Measurements from ENCODE around the gene PPP4R4.

DNA sequence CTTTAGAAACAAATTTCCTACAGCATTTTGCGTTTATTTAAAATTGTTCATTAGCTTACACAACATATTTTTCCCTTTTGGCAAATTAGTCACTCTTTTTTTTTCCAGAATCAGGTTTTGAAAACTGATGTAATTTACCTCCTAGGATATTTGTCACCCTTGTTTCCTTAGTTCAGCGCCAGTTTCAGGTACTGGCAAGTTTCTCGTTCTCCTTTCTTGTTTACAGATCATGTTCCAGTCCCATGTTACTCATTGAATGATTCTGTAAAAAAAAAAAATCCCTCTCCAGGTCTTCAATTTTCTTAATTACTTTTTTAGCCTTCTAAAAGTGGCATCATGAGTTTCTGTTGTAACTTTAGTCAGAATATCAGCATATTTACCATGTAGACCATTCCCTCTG, 2.7 kb downstream of the PPP4R4 start:
- no peak for TF ChIP-seq POLR2A (IDR thresholded peaks at IDR 0.05)
- TF ChIP-seq, protein P1, sequence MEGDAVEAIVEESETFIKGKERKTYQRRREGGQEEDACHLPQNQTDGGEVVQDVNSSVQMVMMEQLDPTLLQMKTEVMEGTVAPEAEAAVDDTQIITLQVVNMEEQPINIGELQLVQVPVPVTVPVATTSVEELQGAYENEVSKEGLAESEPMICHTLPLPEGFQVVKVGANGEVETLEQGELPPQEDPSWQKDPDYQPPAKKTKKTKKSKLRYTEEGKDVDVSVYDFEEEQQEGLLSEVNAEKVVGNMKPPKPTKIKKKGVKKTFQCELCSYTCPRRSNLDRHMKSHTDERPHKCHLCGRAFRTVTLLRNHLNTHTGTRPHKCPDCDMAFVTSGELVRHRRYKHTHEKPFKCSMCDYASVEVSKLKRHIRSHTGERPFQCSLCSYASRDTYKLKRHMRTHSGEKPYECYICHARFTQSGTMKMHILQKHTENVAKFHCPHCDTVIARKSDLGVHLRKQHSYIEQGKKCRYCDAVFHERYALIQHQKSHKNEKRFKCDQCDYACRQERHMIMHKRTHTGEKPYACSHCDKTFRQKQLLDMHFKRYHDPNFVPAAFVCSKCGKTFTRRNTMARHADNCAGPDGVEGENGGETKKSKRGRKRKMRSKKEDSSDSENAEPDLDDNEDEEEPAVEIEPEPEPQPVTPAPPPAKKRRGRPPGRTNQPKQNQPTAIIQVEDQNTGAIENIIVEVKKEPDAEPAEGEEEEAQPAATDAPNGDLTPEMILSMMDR (IDR thresholded peaks at IDR 0.05 in 8 of 11, conservative IDR thresholded peaks at IDR 0.05 in 3 of 11): no peak

All from spleen (tissue), 7 donors.